Thymus (tissue), 11 donors: ENCODE measurements around the gene RALGAPB. TPM values are rescaled to one million over a fixed set of nuclear protein-coding genes. Genes with fewer than 3 reads are reported as not detected.
"Not testable (repeated sequence)": the region's sequence is repeated elsewhere in the genome, so short reads cannot be mapped to it uniquely, and the experiment has no call there.

Source experiments
- DNase-seq, 9 donors: peaks; one replicate each; pipeline ENCODE4 v3.0.0-alpha.2; 2013; ENCODE audit warnings: low spot score in 9 of 9, low read depth in 6 of 9, missing footprints in 1 of 9
- H3K27ac ChIP-seq, 2 donors: one replicate each; pipeline ENCODE4 v1.5.1; 2013; ENCODE audit warnings: control low read depth in 1 of 2, low read depth in 1 of 2, low read length in 1 of 2, mild to moderate bottlenecking in 1 of 2, moderate library complexity in 1 of 2
- H3K27me3 ChIP-seq, 2 donors: one replicate each; pipeline ENCODE4 v1.5.1; 2013; ENCODE audit warnings: low read length in 1 of 2; ENCODE audit not compliant: control insufficient read depth in 2 of 2, insufficient read depth in 1 of 2
- H3K36me3 ChIP-seq, 2 donors: one replicate each; pipeline ENCODE4 v1.5.1; 2013; ENCODE audit warnings: low read length in 1 of 2, mild to moderate bottlenecking in 1 of 2, moderate library complexity in 1 of 2; ENCODE audit not compliant: control insufficient read depth in 2 of 2, insufficient read depth in 2 of 2
- H3K4me1 ChIP-seq, 2 donors: one replicate each; pipeline ENCODE4 v1.5.1; 2013; ENCODE audit warnings: low read length in 2 of 2; ENCODE audit not compliant: control insufficient read depth in 2 of 2, insufficient read depth in 2 of 2
- H3K4me3 ChIP-seq, 2 donors: one replicate each; pipeline ENCODE4 v1.5.1; 2013; ENCODE audit warnings: low read length in 2 of 2, control low read depth in 1 of 2, mild to moderate bottlenecking in 1 of 2
- H3K9me3 ChIP-seq, 2 donors: one replicate each; pipeline ENCODE4 v1.5.1; 2013; ENCODE audit warnings: low read length in 1 of 2, mild to moderate bottlenecking in 1 of 2; ENCODE audit not compliant: control insufficient read depth in 2 of 2, insufficient read depth in 1 of 2
- WGBS: extraction: QIAGEN DNeasy Blood & Tissue Kit; methylation state at CpG from one replicate; pipeline ENCODE4 v1.1.7; 2013; 5-methylcytosine and 5-hydroxymethylcytosine counted together
- polyA plus RNA-seq: library from polyadenylated mRNA; stranded (reverse); fragments of 200-250 nt; gene quantifications from one replicate; pipeline ENCODE4 v1.2.3, GENCODE V29; 2013
- total RNA-seq: library from RNA; stranded (reverse); fragments of 120-200 nt; gene quantifications from one replicate; pipeline ENCODE4 v1.2.4, GENCODE V29; 2013
- donor health status: healthy.

Gene RALGAPB
- total and polyA plus RNA-seq, 2 donors: 14.4 to 15.2 TPM

DNA sequence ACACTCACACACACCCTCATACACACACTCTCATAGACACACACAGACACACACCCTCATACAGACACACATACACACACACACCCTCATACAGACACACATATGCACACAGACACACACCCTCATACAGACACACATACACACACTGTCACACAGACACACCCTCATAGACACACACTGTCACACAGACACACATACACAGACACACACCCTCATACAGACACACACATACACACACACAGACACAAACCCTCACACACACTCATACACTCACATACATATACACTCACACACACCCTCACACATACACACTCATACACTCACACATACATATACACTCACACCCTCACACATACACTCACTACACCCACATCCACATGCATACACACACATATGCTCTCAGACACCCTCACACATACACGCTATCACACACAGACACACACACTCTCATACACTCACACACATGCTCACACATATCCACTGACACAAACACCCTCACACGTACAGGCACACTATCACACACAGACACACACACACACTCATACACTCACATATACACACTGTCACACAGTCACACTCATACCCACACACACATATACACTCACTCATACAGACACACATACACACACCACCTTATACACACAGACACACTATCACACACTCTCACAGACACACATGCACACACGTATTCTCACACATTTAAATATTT is 117.5 kb downstream of the RALGAPB start:
- Histone ChIP-seq H3K36me3 (no peaks in the 10 kb centered on the region), H3K9me3 (no peaks in the 10 kb centered on the region), H3K27ac (no peak overlapping the region), H3K4me3 (no peak overlapping the region), H3K4me1 (no peaks in the 10 kb centered on the region), H3K27me3 (no peaks in the 10 kb centered on the region)
- no peak for DNase-seq
- WGBS: 95% methylated on average over 3 of the region's 3 CpGs

- 90% methylated on average over 18 of the region's 18 CpGs for WGBS
- DNase-seq: no peak
- Histone ChIP-seq H3K27ac (no peak overlapping the region), H3K36me3 (no peaks in the 10 kb centered on the region), H3K9me3 (no peaks in the 10 kb centered on the region), H3K27me3 (no peaks in the 10 kb centered on the region), H3K4me3 (no peak overlapping the region), H3K4me1 (no peaks in the 10 kb centered on the region)
Measured at GRCh38 chr20:38590676-38591473, 118.2 kb downstream of the RALGAPB start.

GRCh38 chr20:38591474-38592410 is 119.1 kb downstream of the RALGAPB start:
- 91% methylated on average over 21 of the region's 21 CpGs for WGBS
- no peaks in the 10 kb centered on the region for H3K27me3 ChIP-seq
- DNase-seq: no peak
- H3K36me3 ChIP-seq: no peaks in the 10 kb centered on the region
- no peak overlapping the region for H3K27ac ChIP-seq
- no peaks in the 10 kb centered on the region for H3K9me3 ChIP-seq
- no peak overlapping the region for H3K4me3 ChIP-seq
- no peaks in the 10 kb centered on the region for H3K4me1 ChIP-seq

DNA sequence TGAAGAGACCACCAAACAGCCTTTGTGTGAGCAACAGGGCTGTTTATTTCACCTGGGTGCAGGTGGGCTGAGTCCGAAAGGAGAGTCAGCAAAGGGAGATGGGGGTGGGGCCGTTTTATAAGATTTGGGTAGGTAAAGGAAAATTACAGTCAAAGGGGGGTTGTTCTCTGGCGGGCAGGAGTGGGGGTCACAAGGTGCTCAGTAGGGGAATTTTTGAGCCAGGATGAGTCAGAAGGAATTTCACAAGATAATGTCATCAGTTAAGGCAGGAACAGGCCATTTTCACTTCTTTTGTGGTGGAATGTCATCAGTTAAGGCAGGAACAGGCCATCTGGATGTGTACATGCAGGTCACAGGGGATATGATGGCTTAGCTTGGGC is 119.8 kb downstream of the RALGAPB start:
- H3K27me3 ChIP-seq, H3K9me3 ChIP-seq, H3K4me3 ChIP-seq, H3K4me1 ChIP-seq, H3K27ac ChIP-seq, H3K36me3 ChIP-seq, DNase-seq: not testable (repeated sequence)
- WGBS: 91% methylated on average over 3 of the region's 3 CpGs

DNA sequence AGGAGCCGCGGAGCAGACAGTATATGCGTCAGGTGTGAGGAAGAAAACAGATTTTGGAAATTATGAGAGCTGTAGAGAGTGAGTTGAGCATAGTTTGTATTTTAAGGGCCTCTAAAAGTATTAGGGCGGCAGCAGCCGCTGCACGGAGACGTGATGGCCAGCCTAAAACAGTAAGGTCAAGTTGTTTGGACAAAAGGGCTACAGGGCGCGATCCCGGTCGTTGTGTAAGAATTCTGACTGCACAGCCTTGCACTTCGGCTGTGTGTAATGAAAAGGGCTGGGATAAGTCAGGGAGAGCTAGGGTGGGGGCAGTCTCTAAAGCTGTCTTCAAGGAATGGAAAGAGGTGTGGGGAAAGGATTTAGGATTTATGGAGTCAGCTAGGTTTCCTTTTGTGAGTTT is 121.6 kb downstream of the RALGAPB start:
- H3K9me3 ChIP-seq, H3K4me1 ChIP-seq, H3K4me3 ChIP-seq, H3K27me3 ChIP-seq, DNase-seq, H3K36me3 ChIP-seq, H3K27ac ChIP-seq: not testable (repeated sequence)
- 96% methylated on average over 12 of the region's 12 CpGs for WGBS

DNA sequence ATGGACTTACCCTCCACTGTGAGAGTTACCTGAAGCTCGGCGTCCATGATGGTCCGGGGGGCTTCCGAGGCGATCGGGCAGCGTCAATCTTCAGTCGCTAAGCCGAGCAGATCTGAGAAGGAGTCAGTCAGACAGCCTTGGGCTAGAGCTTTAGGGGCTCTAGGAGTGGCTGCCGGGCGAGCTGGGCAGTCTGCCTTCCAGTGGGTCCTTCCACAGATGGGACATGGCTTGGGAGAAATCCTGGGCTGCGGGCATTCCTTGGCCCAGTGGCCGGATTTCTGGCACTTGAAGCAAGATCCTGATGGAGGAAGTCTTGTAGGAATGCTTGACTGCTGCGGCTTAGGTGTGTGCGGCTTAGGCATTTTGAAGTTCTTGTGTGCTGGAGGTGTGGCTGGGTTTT is 123.2 kb downstream of the RALGAPB start:
- H3K4me1 ChIP-seq, DNase-seq, H3K36me3 ChIP-seq, H3K9me3 ChIP-seq, H3K27ac ChIP-seq, H3K4me3 ChIP-seq: not testable (repeated sequence)
- 96% methylated on average over 15 of the region's 15 CpGs for WGBS
- peaks cover 0 to 16% of the 10 kb centered on the region in 2 donors for H3K27me3 ChIP-seq

DNA sequence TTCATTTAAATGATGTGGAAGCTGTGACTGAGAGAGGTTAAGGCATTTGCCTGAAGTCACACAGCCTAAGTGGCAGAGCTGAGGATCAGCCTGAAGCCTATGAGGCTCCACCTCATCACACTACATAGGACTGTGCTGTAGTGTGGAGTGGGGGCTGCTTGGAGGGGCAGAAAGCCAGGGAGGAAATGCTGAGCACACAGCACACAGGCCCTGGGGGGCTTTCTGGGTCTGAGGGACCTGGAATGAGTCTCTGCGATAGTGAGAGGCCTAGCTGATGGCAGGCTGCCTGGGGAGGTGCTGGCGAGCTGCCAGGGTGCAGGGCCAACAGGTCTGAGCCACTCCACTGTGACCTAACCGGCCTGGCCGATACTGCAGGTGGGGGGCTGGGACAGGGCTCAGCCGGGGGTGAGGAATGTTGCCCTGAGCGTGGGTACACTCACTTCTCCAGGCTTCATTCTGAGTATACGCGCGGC is 126.8 kb downstream of the RALGAPB start:
- Histone ChIP-seq H3K36me3 (no peaks in the 10 kb centered on the region), H3K4me3 (no peak overlapping the region), H3K27ac (no peak overlapping the region), H3K4me1 (no peaks in the 10 kb centered on the region), H3K9me3 (no peaks in the 10 kb centered on the region), H3K27me3 (peaks cover 8 to 41% of the 10 kb centered on the region in 2 donors)
- 86% methylated on average over 9 of the region's 9 CpGs for WGBS
- no peak for DNase-seq

DNA sequence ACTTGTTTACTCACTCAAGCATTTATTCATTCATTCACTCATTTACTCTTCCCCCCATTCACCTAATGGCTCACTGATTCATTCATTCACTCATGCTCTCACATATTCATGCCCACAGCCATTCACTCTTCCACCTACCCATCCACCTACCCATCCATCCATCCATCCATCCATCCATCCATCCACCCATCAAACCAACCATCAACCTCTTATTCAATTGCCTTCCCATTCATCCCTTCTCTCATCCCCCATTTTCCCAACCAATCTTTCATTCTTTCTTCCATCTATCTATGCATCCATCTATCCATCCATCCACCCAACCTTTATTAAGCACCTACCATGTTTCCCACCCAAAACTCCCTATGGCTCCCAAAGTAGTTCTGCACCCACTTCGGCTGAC is 127.4 kb downstream of the RALGAPB start:
- H3K27me3 ChIP-seq: peaks cover 8 to 41% of the 10 kb centered on the region in 2 donors
- H3K36me3 ChIP-seq: no peaks in the 10 kb centered on the region
- H3K4me3 ChIP-seq: no peak overlapping the region
- WGBS: 95% methylated on average over 1 of the region's 1 CpG
- no peak overlapping the region for H3K27ac ChIP-seq
- H3K9me3 ChIP-seq: no peaks in the 10 kb centered on the region
- no peak for DNase-seq
- H3K4me1 ChIP-seq: no peaks in the 10 kb centered on the region
